H1 (cell line): ENCODE data around the gene POLR2F. TPM values are rescaled to one million over a fixed set of nuclear protein-coding genes. Genes with fewer than 3 reads are reported as not detected.

ENCODE experiments used
- CHD7 ChIP-seq: fragments of 300-600 bp; sonication (generic); IDR thresholded peaks from 2 replicates; pipeline ENCODE4 v1.7.1; 2012; ENCODE audit warnings: low read length, moderate library complexity, mild to moderate bottlenecking, inconsistent platforms; ENCODE audit not compliant: insufficient replicate concordance
- RFX5 ChIP-seq: IDR thresholded peaks from 2 replicates; pipeline ENCODE4 v1.6.1; 2011; ENCODE audit warnings: low read depth, low read length, improper control_type of control experiment, borderline replicate concordance
- TBP ChIP-seq: IDR thresholded peaks from 2 replicates; pipeline ENCODE4 v1.6.1; 2011; ENCODE audit warnings: low read depth, low read length, improper control_type of control experiment
- polyA plus RNA-seq, 7 experiments: library from polyadenylated mRNA; depleted of rRNA in 3 of 7; stranded (reverse) in 5 of 7; unstranded in 2 of 7; fragments of >200 nt in 5 of 7; fragments of 200-250 nt in 2 of 7; gene quantifications; 1 replicate in 5 of 7; 2 replicates in 1 of 7; 4 replicates in 1 of 7; pipeline versions ENCODE4 v1.2.1 to v1.2.3, GENCODE V29; 2011 to 2013; ENCODE audit warnings: missing spikeins in 2 of 7, mixed read lengths in 2 of 7
- total RNA-seq: library from RNA; stranded (reverse); fragmentation: NEBNext Ultra II Directional; extraction: Animal tissue kit (Norgen Biotek cat#: 25700); gene quantifications from 2 replicates; pipeline ENCODE4 v1.2.1, GENCODE V29; 2021

Gene POLR2F
- total and polyA plus RNA-seq, 2 of the 8 experiments (the other 6 are each of a cell fraction or from before 2014, with no cell fraction given), result 150 to 176 TPM

- TF ChIP-seq RFX5, result no peak
- TF ChIP-seq TBP, result no peak
- TF ChIP-seq CHD7, result no peak
Measured at GRCh38 chr22:37970864-37971263, 17.4 kb downstream of the POLR2F start (continued).
